Duodenal mucosa (tissue), 2 donors: ENCODE data around the gene MORN4.

ENCODE experiments used
- H3K27ac ChIP-seq: one replicate; pipeline ENCODE4 v1.7.0; 2013; ENCODE audit warnings: low read depth, low read length
- H3K27me3 ChIP-seq, 2 donors: one replicate each; pipeline ENCODE4 v1.7.0; 2013; ENCODE audit warnings: low read length in 2 of 2, control low read depth in 1 of 2; ENCODE audit not compliant: insufficient read depth in 2 of 2, control insufficient read depth in 1 of 2
- H3K36me3 ChIP-seq, 2 donors: one replicate each; pipeline ENCODE4 v1.7.0; 2013; ENCODE audit warnings: low read length in 2 of 2, control low read depth in 1 of 2; ENCODE audit not compliant: insufficient read depth in 2 of 2, control insufficient read depth in 1 of 2
- H3K4me1 ChIP-seq, 2 donors: one replicate each; pipeline ENCODE4 v1.7.0; 2013; ENCODE audit warnings: low read length in 2 of 2, control low read depth in 1 of 2; ENCODE audit not compliant: insufficient read depth in 2 of 2, control insufficient read depth in 1 of 2
- H3K4me3 ChIP-seq, 2 donors: one replicate each; pipeline ENCODE4 v1.7.0; 2013; ENCODE audit warnings: low read length in 2 of 2, low read depth in 1 of 2
- H3K9ac ChIP-seq, 2 donors: one replicate each; pipeline ENCODE4 v1.7.0; 2013; ENCODE audit warnings: low read length in 2 of 2, low read depth in 1 of 2
- H3K9me3 ChIP-seq, 2 donors: one replicate each; pipeline ENCODE4 v1.7.0; 2013; ENCODE audit warnings: low read length in 2 of 2, control low read depth in 1 of 2; ENCODE audit not compliant: control insufficient read depth in 1 of 2

Gene MORN4

DNA sequence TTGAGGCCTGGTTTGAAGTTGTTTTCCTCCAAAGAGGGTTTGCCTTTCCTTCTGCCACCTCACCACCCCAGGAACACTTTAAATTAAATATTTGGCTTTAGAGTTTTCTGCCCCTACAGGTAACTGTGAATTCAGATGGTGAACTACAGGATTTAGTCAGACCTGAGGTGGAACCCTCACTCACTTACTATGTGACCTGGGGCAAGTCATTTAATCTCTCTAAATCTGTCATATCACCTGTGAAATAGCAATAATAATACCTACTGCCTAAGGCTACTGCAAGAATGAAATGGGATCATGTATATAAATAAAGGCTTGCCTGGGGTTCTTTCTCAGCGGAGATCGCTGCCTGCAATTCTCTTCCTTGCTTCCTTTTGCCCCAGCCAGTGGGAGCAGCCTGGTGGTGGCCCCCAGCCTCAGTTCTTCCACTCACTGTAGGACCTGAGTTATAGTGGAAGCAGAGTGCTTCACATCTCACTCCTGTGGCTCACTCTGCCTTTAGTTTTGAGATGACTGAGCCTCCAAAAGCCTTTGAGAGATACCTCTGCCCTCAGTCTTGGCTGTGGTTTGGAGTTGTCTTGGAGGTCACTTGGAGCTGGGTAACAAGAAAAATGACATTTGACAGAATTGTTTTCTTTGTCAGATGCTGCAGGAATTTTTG is 66.8 kb downstream of the MORN4 start:
- Histone ChIP-seq H3K9ac (no peak overlapping the region), H3K36me3 (no peaks in the 10 kb centered on the region), H3K9me3 (no peaks in the 10 kb centered on the region), H3K27ac (no peak overlapping the region), H3K27me3 (no peaks in the 10 kb centered on the region), H3K4me1 (no peaks in the 10 kb centered on the region), H3K4me3 (no peak overlapping the region)

DNA sequence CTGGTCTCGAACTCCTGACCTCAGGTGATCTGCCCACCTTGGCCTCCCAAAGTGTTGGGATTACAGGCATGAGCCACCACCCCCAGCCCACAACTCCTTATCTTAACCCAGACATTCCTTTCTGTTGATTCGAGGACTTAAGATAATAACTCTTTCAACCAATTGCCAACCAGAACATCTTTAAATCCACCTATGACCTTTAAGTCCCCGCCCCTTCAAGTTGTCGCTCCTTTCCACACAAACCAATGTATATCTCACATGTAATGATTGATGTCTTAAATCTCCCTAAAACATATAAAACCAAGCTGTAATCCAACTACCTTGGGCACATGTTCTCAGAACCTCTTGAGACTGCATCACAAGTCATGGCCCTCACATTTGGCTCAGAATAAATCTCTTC is 68.5 kb downstream of the MORN4 start:
- no peak overlapping the region for H3K9ac ChIP-seq
- H3K36me3 ChIP-seq, result no peaks in the 10 kb centered on the region
- no peaks in the 10 kb centered on the region for H3K9me3 ChIP-seq
- no peaks in the 10 kb centered on the region for H3K4me1 ChIP-seq
- no peak overlapping the region for H3K4me3 ChIP-seq
- H3K27ac ChIP-seq, result no peak overlapping the region
- H3K27me3 ChIP-seq, result no peaks in the 10 kb centered on the region
